Measurements from ENCODE around the gene ARHGEF4. TPM values are rescaled to one million over a fixed set of nuclear protein-coding genes. Genes with fewer than 3 reads are reported as not detected.

The ARHGEF4 gene
- total and polyA plus RNA-seq, 2 donors (not counting 3 experiments of a cell fraction or from before 2014, with no cell fraction given): not detected

DNA sequence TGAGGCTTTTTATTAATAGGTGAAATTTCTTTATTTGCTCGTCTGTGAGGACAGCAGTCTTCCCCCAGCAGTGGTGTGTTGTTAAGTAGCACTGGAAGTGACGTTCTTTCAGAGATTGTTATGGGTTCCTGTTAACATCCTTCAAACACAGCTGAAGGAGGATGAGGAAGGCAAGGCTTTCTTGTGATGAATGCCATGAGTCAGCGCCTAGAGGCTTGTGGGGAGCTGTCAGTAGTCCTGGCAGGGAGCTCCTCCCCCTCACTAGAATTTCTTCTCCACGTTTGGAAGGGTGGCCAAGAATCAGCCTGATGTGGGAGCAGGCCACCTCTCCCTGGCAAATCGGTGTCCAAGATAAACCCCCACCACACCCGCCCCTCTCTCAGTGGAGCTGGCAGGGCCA is 113.2 kb downstream of the ARHGEF4 start:
- no peak for FAIRE-seq
- no peaks in the 10 kb centered on the region for H3K27me3 ChIP-seq (ENCODE audit: control insufficient read depth in 2 of 2, insufficient read depth in 2 of 2, low read length in 2 of 2)
- no peak overlapping the region for H3K4me3 ChIP-seq (replicated peaks in 1 of 3; ENCODE audit: insufficient read depth in 1 of 3, low read depth in 1 of 3, low read length in 3 of 3)
- H2AFZ ChIP-seq (ENCODE audit: low read depth, low read length): no peak overlapping the region
- no peaks in the 10 kb centered on the region for H3K79me2 ChIP-seq (ENCODE audit: control insufficient read depth, insufficient read depth, low read length)
- ChIA-PET POLR2A (no interaction called here), CTCF (interaction anchor here (1.1 kb wide), 1 partner anchor 23 kb away, joined by 3 read pairs; no protein-coding TSS in a partner anchor)
- BruUV-seq (replicated peaks): no TSS peak
- H4K20me1 ChIP-seq (replicated peaks; ENCODE audit: control insufficient read depth, extremely low read depth, insufficient read depth, low read length): no peaks in the 10 kb centered on the region
- H3K4me1 ChIP-seq (ENCODE audit: control insufficient read depth, extremely low read depth, insufficient read depth, low read length): no peaks in the 10 kb centered on the region
- no peak overlapping the region for H3K27ac ChIP-seq (ENCODE audit: insufficient read depth, low read depth, low read length)
- dilution Hi-C loops (cut with MboI; ENCODE audit: extremely low pct_ligation_motif_present, low sequenced_read_pairs): no loop called here
- no peak for TF ChIP-seq MAX (IDR thresholded peaks at IDR 0.05; ENCODE audit: insufficient read depth, insufficient read length)
- TF ChIP-seq GATA2 (IDR thresholded peaks at IDR 0.05; ENCODE audit: insufficient read depth, insufficient read length, low read depth, low read length): no peak
- no peak for TF ChIP-seq MYC (IDR thresholded peaks at IDR 0.05; ENCODE audit: low read depth, low read length)
- no peak for TF ChIP-seq POLR2AphosphoS5 (IDR thresholded peaks at IDR 0.05; ENCODE audit: insufficient read depth, low read depth, low read length)
- no peak for TF ChIP-seq FOS (IDR thresholded peaks at IDR 0.05; ENCODE audit: borderline replicate concordance, insufficient read depth, low read length)
- no peak for TF ChIP-seq EZH2 (IDR thresholded peaks at IDR 0.05; ENCODE audit: borderline replicate concordance, low read depth, low read length, severe bottlenecking)
- no peak for TF ChIP-seq POLR2A (IDR thresholded peaks at IDR 0.05; ENCODE audit: low read depth, low read length)
- TF ChIP-seq JUN (IDR thresholded peaks at IDR 0.05; ENCODE audit: borderline replicate concordance, insufficient read depth, insufficient read length, low read depth): no peak
- no peak for TF ChIP-seq CTCF (IDR thresholded peaks at IDR 0.05; ENCODE audit: extremely low read depth in 1 of 2, insufficient read depth in 1 of 2, low read depth in 1 of 2, low read length in 2 of 2)
- DNase-seq (ENCODE audit: low read depth, low spot score): no peak
- H3K9me3 ChIP-seq (replicated peaks; ENCODE audit: control insufficient read depth, insufficient read depth, low read length): no peaks in the 10 kb centered on the region
- intact Hi-C loops (cut with micrococcal nuclease): no loop called here
- H3K9me1 ChIP-seq (replicated peaks; ENCODE audit: control insufficient read depth, extremely low read depth, insufficient read depth, low read length): no peaks in the 10 kb centered on the region
- H3K4me2 ChIP-seq (ENCODE audit: insufficient read depth, low read length): no peak overlapping the region
- H3K36me3 ChIP-seq (ENCODE audit: control insufficient read depth in 2 of 2, extremely low read depth in 1 of 2, insufficient read depth in 2 of 2, low read length in 2 of 2): no peaks in the 10 kb centered on the region
- no peak overlapping the region for H3K9ac ChIP-seq (replicated peaks; ENCODE audit: extremely low read depth, insufficient read depth, low read length)

Measured in endothelial cell of umbilical vein (primary cell).